GM21737 (cell line): ENCODE results near the gene GALR2.

ENCODE experiments used
- ATAC-seq: cut with Tn5 transposase; IDR thresholded peaks from one replicate; pipeline ENCODE4 v1.9.1; 2021; ENCODE audit warnings: mild to moderate bottlenecking, moderate library complexity; ENCODE audit not compliant: unreplicated experiment

The GALR2 gene

DNA sequence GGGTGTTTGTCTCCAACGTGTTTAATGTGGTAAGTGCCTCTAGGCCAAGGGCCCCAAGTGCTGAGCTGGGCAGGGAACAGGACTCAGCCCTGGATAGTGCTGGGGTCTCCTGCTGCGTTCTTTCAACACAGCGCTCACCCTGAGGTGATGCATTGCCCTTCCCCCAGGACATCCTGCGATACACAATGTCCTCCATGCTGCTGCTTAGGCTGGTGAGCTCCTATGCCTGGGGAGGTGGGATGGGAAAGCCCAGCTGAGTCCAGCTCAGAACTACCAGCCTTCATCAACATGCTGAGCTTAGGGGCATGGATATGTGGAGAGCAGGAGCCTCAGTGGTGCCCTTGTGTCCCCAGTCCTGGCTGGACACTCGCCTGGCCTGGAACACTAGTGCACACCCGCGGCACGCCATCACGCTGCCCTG is 5.0 kb downstream of the GALR2 start:
- ATAC-seq, result no peak

DNA sequence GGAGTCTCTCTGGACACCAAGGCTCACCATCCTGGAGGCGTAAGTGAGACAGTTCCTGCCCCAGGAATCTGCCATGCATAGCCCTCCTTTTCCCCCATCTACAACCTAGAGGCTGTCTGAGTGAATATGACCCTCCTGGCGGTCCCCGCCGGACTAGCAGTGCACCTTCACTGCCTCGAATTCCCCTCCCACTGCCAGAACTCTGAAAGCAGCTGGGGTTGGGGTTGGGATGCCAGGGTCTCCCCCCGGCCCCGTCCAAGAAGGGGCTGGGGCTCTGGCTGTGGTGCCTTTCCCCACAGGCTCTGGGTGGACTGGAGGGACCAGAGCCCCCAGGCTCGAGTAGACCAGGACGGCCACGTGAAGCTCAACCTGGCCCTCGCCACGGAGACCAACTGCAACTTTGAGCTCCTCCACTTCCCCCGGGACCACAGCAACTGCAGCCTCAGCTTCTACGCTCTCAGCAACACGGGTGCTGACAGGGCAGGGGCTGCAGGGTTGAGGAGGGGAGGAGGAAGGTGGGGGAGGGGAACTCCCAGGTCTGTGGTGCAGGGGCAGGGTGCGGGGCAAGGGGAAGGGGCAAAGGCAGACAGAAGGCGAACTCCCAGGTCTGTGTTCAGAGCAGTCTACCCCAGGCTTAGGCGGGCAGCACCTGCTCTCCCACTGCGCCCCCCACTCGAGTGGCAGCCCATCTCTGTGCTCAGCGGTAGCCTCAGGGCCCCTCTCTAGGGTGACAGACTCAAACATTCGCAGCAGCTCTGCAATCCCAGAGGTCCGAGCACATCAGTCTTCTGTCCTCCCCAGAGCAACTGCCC is 5.6 kb downstream of the GALR2 start:
- ATAC-seq, result no peak

DNA sequence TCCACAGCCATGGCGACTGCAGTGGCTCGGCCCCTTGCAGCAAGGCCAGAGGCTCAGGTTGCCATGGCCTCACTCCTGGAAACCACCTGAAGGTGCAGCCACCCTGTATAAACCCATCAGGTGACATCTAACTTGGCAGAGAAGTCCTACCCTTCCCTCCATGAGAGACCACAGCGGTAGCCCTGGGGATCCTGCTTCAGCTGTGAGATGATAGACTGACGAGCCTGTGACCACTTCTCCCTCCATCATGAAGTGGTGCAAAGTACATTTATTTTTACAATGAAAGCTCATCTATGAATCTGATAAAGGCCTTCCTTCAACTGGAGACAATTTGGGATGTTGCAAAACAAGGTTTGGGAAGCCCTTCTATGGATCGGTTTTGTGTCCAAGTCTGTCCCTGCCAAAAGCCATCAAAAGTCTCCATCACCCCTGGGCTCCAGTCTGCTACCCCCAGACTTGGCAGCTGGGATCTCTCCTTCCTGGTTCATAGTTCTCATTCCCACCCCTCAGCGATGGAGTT is 6.2 kb downstream of the GALR2 start:
- no peak for ATAC-seq

DNA sequence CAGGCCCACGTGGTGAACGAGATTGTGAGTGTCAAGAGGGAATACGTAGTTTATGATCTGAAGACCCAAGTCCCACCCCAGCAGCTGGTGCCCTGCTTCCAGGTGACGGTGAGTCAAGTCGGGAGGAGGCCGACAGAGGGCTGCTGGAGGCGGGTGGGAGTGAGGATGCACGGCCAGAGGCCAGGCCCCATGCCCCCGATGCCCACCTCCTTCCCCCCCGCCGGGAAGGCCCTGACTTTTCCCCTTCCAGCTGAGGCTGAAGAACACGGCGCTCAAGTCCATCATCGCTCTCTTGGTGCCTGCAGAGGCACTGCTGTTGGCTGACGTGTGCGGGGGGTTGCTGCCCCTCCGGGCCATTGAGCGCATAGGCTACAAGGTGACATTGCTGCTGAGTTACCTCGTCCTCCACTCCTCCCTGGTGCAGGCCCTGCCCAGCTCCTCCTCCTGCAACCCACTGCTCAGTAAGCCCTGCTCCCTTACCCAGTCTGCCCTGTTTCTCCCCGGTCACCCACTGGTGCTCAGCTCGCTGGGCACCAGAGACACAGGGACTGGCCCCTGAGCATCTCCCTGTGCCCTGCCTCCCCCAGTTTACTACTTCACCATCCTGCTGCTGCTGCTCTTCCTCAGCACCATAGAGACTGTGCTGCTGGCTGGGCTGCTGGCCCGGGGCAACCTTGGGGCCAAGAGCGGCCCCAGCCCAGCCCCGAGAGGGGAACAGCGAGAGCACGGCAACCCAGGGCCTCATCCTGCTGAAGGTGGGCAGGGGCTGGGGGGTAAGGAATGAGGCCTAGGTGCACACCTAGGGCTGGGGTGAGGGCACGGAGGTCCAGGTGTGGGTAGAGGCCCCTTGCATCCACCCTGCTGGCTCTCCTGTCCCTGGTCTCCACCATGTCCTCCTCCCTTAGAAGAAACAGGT is 7.0 kb downstream of the GALR2 start:
- ATAC-seq, result no peak

DNA sequence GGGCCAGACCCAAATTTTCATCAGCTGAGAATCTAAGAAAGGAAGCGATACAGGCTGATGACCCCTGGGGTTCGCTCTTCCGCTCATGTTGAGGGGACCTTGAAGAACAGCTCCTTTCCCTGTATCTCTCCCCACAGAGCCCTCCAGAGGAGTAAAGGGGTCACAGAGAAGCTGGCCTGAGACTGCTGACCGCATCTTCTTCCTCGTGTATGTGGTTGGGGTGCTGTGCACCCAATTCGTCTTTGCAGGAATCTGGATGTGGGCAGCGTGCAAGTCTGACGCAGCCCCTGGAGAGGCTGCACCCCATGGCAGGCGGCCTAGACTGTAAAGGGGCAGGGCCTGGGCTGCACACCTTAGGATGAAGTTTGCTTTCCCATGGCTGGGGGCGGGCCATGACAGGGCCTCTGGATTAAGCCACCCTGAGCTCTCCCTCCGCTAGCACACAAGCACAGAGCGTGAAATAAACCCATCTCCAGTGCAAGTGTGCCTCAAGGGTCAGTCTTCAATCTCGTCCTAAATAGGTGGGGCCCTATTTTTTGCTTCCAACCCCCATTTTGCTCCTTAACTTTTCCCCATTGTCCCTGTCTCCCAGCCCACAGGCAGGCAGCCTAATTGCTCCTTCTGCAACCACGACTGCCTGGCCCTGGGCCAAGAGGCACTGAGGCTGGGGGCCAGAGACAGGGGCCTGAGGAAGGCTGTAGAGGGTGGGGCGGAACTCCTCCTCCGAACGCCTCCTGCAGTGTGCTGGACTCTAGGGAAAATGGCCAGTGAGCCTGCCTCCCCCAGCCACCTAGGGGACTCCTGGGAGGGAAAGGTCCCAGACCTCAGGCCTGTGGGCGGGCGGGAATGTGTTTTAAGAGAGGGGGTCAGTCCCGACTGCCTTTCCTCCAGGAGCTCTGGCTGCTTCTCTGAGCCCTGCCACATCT is 8.0 kb downstream of the GALR2 start:
- no peak for ATAC-seq

DNA sequence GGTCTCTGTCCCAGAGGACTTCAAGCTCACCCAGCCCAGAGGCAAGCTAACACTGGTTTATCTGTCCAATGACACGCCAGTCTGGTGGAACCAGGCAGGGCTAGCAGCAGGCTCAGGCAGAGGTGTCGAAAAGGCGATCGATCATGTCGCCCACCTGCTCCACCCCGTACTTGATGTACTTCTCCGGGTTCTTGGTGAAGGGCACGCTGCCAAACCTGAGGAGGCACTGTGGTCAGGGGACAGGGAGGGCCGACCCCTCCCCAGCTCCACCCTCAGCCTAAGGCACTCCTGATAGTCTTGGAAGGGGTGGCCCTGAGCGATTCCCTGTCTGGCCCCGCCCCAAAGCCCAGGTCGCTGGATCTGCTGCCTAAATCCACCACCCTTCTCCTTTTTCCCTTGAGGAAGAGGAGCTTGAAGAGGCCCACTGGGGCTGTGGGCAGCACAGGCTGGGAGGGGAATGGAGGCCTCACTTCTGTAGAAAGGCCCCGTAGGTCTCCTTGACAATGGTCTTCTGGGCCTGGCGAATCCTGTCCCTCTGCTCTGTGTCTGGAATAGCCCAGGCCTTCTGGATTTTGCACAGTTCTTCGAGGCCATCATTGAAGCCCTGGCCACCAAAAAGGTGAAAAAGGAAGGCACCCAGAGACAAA is 9.1 kb downstream of the GALR2 start:
- no peak for ATAC-seq

DNA sequence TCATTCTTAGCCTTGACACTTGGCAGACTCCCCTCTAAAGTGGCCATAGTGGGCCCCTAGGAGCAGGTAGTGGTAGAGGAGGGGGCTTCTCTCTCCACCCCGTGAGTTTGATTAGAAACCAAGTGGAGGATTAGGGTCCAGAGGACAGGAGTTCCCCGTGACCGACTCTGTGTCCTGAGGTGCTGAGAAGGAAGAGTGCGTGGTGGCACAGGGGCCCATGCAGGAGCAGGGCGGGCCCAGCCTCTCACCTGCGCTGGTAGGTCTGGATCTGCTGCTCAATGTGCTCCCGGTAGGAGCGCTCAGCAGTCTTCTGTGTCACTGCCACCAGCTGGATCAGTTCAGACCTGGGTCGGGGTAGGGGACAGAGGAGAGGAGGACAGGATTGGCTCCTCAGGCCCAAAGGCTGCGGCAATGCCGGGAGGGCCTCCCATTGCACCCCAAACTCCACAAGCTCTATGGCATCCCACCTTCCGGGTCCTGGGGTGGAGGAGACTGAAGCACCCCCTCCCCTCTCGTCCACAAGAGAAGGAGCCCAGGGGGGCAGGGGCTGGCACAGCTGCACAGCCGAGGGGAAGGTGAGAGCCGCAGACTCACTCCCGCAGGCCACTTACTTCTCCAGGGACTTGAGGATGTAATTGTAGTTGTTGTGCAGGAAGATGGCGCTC is 10.6 kb downstream of the GALR2 start:
- ATAC-seq, result no peak

DNA sequence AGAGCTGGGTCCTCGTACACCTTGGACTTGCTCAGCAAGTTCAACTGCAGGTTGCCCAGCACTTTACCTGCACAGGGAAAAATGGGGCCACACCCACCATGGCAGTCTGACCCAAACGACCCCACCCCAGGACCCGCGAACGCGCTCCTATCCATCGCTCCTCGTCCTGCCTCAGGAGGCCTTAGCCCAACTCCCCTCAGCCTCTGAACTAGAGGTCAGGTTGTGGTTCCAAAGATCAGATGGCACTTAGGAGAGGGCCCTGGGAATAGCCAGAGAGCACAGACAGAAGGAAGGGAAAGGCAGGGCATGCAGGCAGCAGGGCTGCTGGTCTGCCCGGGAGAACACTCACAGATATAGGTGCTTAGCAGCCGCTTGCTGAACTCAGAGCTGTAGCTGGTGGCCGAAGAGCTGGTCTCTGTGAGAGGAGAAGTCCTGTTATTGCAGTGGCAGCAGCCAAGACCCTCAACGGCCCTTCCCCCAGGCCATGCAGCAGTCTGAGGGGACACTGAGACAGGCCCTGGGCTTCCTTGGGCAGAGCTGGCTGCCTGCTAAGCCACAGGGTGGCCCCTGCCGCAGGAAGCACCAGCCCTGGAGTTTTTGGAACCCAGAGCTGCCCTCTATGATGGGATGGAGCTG is 11.3 kb downstream of the GALR2 start:
- ATAC-seq, result no peak

DNA sequence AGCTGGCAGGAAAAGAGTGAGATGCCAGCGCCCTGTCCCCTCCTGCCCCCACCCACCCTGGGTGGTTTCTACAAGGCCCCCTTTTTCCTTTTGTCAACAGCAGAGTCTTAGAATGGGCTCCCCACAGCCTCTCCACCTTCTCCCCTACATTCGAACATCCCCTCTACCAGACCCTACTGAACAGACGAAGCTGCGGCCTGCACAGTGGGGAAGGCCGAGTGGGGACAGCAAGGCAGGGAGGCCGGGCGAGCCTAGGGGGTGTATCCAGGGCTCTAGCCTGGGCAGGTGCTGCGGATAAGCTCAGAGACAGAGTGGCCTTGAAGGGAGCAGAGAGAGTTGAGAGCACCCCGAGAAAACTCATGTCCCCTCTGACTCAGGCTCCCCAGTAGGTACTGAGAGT is 11.8 kb downstream of the GALR2 start:
- ATAC-seq, result no peak

DNA sequence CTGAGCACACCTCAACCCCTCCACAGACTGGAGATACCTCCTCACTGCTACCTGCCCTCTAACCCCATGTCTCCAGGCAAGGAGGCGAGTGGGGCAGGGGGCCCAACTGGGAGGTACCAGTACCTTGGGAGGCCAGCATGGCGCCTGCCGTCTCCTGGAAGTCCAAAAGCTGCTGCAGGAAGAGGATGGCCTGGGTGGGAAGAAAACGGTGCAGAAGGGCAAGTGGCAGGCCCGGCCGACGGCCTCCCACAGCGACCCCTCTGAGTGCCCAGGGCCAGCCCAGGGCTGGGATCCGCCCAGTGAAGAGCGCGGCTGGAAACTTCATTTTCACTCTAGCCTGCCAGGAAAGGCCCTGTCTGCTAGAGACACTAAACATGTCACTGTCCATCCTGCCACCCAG is 12.9 kb downstream of the GALR2 start:
- ATAC-seq, result no peak

DNA sequence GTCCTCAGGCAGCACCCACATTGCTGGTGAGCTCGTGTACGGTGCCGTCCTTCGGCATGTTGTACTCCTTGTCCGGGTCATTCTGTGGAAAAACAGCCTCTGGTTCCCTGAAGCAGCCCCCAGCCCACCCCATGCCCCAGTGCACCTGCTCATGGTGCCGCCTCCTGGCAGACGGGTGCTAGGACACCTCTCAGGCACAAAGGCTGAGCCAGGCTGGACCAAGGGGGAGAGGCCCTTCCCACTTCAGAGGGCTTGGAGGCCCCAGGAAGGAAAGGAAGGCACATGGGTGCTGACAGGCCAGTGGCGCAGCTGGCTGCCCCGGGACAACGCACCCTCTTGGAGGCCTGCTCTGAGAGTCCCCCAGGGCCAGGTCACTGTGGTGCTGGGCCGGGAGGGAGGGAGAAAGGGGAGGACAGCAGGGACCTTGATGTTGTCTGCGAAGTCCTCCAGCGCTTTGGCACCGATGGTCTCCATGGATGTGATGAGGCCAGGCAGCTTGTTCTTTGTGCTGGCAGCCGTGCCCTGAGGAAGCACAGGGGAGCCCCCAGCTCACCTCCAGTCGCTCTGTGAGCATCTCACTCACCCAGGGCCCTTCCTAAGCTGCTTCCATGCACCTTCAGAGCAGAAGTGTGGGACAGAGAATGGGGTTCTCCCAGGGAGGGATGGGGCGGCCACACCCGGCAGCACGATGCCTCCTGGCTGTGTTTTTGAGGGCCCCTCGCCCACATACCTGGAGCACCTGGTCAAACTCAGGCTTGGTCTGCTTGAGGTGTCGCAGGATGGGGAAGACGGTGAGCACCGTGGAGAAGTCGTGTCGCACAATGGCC is 13.7 kb downstream of the GALR2 start:
- ATAC-seq, result no peak

DNA sequence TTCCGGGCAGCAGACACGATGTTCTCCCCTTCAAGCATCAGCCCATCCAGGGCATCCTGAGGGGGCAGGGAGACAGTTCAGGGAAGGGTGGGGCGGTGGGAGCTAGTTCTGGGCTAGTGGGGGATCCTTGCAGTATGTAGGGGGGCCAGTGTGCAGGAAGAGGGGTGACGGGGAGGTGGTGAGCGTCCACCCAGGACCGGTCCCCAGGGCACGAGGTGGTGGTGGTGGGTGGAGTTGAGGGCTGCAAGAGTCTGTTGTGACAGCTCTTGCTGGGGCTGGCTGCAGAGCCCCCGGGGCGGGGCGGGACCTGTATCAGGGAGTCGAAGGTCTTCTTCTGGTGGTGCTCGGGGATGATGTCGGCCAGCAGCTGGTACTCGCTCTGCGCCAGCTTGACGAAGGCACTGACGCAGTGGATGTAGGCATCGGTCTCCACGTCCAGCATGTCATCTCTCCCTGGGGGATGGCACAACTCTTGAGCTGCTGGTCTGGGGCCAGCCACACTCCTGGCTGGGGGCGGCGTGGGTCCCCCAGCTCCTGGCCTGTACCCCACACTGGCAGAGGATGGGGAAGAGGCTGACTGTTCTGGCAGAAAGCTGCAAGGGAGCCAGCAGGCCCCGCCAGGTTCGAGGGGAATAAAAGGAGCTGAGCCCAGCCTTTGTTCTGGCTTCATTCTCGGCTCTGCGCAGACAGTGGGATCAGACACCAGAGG is 14.4 kb downstream of the GALR2 start:
- ATAC-seq, result no peak

DNA sequence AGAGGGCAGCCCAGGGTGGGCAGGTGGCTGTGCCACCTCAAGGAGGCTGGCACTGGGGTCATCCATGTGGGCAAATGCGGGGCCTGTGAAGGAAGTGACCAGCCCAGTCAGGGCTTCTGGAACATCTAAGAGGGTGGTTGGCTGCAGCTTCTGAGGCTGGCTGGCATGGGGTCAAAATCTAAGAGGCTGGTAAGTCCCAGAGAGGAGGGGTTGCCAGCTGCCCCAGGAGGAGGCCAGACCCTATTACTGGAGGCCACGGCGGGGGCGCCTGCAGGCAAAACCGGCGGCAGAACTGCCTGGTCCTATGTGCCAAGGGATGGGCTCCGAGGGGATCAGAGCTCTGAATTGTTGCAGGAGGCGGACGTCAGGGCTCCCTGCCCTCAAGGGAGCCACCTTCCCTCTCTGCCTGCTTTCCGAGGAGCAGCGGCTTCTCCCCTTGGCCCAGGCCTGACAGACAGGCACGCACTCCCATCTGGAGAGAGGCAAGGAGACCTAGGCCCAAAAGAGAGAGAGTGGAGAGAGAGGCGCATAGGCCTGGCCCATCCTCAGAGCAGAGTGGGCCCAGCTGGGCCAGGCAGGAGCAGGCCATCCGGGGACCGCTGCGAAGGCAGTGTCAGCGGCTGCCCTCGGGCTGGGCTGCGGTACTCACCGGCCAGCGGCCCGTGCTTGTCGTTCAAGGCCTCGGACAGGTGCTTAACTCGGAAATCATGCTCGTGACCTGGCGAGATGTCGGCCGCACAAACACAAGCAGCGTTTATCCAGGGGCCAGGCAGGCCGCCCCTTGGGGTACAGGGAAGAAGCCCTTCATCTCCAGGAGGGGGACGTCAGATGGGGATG is 15.3 kb downstream of the GALR2 start:
- ATAC-seq, result no peak

DNA sequence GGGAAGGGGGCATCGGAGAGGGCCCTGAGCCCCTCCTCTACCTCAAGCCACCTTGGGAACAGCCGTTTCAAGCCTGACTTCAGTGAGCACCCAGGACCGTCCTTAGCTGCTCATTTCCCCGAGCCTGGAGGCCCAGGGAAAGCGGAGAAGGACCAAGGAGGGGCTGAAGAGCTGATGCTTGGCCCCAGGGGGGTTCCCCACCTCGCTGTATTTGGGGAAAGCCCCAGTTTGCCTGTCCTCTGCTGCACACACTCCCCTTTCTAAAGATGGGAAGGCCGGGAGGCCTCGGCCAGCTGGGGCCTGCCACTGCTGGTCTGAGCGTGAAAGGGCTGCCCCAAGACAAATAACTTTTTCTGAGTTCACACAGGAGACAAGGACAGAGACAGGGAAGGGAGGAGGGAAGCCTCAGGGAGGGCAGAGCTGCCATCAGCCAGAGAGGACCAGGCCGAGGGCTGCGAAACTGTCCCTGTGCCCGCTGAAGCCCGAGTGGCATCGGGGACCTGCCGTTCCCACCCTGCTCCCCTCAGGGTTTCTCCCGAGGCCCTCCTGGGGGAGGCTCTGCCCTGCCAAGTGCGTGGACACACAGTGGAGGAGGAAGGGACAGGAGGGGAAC is 16.0 kb downstream of the GALR2 start:
- ATAC-seq, result no peak

DNA sequence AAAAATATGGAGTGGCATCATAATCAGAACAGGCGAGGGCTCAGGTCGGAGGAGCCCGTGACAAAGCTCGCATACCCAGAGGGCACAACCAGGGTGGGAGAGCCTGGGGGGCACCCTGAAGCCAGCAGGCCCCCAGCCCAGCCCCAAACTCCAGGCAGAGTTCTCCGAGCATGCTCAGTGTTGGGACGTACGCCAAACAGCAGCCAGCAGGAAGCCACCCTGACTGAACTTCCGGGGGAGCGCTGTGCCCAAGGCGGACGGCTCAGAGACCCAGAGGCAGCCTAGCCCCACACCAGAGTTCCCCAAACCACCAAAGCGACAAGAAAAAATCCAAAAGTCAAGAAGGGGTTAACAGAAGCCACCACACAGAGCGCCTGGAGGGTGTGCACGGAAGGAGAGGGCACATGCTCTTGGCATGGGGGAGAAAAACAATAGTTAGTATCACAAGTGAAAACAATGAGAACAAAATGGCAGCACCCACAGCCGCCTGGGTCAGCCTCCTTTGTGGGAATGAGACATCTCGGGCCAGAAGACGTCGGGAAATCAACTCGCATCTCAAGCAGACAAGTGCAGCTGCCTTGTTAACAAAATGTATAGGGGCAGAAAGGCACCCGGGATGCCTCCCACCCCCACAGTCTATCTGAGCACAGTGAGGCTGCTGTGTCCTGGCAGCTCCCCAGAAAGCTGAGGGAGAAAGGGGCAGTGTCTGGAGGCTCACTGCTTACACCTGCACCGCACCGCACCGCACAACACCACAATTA is 17.1 kb downstream of the GALR2 start:
- no peak for ATAC-seq
